OCI-LY3 (cell line): ENCODE results near the gene TNNI2.

Source experiments
- H2AFZ ChIP-seq: fragments of 200-600, 300-600 bp; shearing (Covaris generic); 2 replicates; pipeline ENCODE4 v1.6.0; 2014; ENCODE audit warnings: antibody characterized with exemption, low read depth, low read length
- H3K27ac ChIP-seq: fragments of 200-600, 300-600 bp; sonication (generic); 2 replicates; pipeline ENCODE4 v1.5.1; 2014; ENCODE audit warnings: mild to moderate bottlenecking, low read length, moderate library complexity, mixed read lengths
- H3K27me3 ChIP-seq: fragments of 200-600, 300-600 bp; sonication (generic); 2 replicates; pipeline ENCODE4 v1.6.1; 2014; ENCODE audit warnings: low read depth, low read length, mixed read lengths
- H3K36me3 ChIP-seq: fragments of 200-600, 300-600 bp; sonication (generic); replicated peaks from 2 replicates; pipeline ENCODE3; 2014; ENCODE audit warnings: low read depth, low read length, mixed read lengths
- H3K4me1 ChIP-seq: fragments of 300-600, 200-600 bp; sonication (generic); 2 replicates; pipeline ENCODE4 v1.6.1; 2014; ENCODE audit warnings: low read length, mixed read lengths
- H3K4me2 ChIP-seq: fragments of 200-600, 300-600 bp; sonication (generic); 2 replicates; pipeline ENCODE4 v1.6.1; 2014; ENCODE audit warnings: low read length, mixed read lengths
- H3K4me3 ChIP-seq: fragments of 300-600, 200-600 bp; sonication (generic); 2 replicates; pipeline ENCODE4 v1.5.1; 2014; ENCODE audit warnings: antibody characterized with exemption, mild to moderate bottlenecking, low read length, moderate library complexity
- H3K79me2 ChIP-seq: fragments of 300-600, 200-600 bp; shearing (Covaris generic); 2 replicates; pipeline ENCODE4 v1.6.1; 2014; ENCODE audit warnings: mild to moderate bottlenecking, low read length, mixed read lengths
- H3K9ac ChIP-seq: fragments of 300-600, 200-600 bp; shearing (Covaris generic); 2 replicates; pipeline ENCODE4 v1.6.0; 2014; ENCODE audit warnings: mild to moderate bottlenecking, low read length, moderate library complexity
- H3K9me3 ChIP-seq: fragments of 200-600, 300-600 bp; shearing (Covaris generic); 2 replicates; pipeline ENCODE4 v1.6.1; 2014; ENCODE audit warnings: low read length, mixed read lengths; ENCODE audit not compliant: insufficient read depth
- H4K20me1 ChIP-seq: fragments of 200-600, 300-600 bp; sonication (generic); 2 replicates; pipeline ENCODE4 v1.6.1; 2016; ENCODE audit warnings: low read length, mixed read lengths; ENCODE audit not compliant: insufficient read depth
- EZH2phosphoT487 ChIP-seq: fragments of 200-600 bp; shearing (Covaris generic); IDR thresholded peaks from 2 replicates; pipeline ENCODE4 v1.6.1; 2018; ENCODE audit warnings: antibody characterized with exemption, mixed run types, low read depth
- TF ChIP-seq, protein P1 (sequence below): fragments of 200-600, 300-600 bp; sonication (generic); IDR thresholded peaks from 2 replicates; pipeline ENCODE4 v1.5.1; 2014; ENCODE audit warnings: antibody characterized with exemption, low read length, low read depth

TNNI2 gene

GRCh38 chr11:1881442-1882264 lies 42.9 kb downstream of the TNNI2 start:
- no peaks in the 10 kb centered on the region for H3K27me3 ChIP-seq
- H3K36me3 ChIP-seq = peaks cover 42% of the 10 kb centered on the region
- H3K4me3 ChIP-seq = no peak overlapping the region
- H3K4me2 ChIP-seq = no peak overlapping the region
- no peak overlapping the region for H2AFZ ChIP-seq
- no peaks in the 10 kb centered on the region for H3K4me1 ChIP-seq
- H4K20me1 ChIP-seq = peaks cover 96% of the 10 kb centered on the region
- no peak overlapping the region for H3K27ac ChIP-seq
- H3K79me2 ChIP-seq = no peaks in the 10 kb centered on the region
- no peak overlapping the region for H3K9ac ChIP-seq
- H3K9me3 ChIP-seq = no peaks in the 10 kb centered on the region
- TF ChIP-seq EZH2phosphoT487 = no peak
- TF ChIP-seq, protein P1, sequence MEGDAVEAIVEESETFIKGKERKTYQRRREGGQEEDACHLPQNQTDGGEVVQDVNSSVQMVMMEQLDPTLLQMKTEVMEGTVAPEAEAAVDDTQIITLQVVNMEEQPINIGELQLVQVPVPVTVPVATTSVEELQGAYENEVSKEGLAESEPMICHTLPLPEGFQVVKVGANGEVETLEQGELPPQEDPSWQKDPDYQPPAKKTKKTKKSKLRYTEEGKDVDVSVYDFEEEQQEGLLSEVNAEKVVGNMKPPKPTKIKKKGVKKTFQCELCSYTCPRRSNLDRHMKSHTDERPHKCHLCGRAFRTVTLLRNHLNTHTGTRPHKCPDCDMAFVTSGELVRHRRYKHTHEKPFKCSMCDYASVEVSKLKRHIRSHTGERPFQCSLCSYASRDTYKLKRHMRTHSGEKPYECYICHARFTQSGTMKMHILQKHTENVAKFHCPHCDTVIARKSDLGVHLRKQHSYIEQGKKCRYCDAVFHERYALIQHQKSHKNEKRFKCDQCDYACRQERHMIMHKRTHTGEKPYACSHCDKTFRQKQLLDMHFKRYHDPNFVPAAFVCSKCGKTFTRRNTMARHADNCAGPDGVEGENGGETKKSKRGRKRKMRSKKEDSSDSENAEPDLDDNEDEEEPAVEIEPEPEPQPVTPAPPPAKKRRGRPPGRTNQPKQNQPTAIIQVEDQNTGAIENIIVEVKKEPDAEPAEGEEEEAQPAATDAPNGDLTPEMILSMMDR = no peak

GRCh38 chr11:1882265-1883238 lies 43.8 kb downstream of the TNNI2 start:
- Histone ChIP-seq H3K4me2 (no peak overlapping the region), H3K9ac (no peak overlapping the region), H3K27me3 (no peaks in the 10 kb centered on the region), H3K9me3 (no peaks in the 10 kb centered on the region), H3K36me3 (peaks cover 46% of the 10 kb centered on the region), H4K20me1 (peaks cover 89% of the 10 kb centered on the region), H2AFZ (no peak overlapping the region), H3K27ac (no peak overlapping the region), H3K4me3 (no peak overlapping the region), H3K4me1 (no peaks in the 10 kb centered on the region), H3K79me2 (no peaks in the 10 kb centered on the region)
- no peak for TF ChIP-seq EZH2phosphoT487
- TF ChIP-seq, protein P1 = peak; percentile 73

- no peak for TF ChIP-seq EZH2phosphoT487
- TF ChIP-seq, protein P1 = no peak
- Histone ChIP-seq H3K4me1 (no peaks in the 10 kb centered on the region), H3K9ac (no peak overlapping the region), H4K20me1 (peaks cover 86% of the 10 kb centered on the region), H3K36me3 (peaks cover 57% of the 10 kb centered on the region), H3K79me2 (no peaks in the 10 kb centered on the region), H3K27ac (no peak overlapping the region), H2AFZ (no peak overlapping the region), H3K4me2 (no peak overlapping the region), H3K9me3 (no peaks in the 10 kb centered on the region), H3K4me3 (no peak overlapping the region), H3K27me3 (no peaks in the 10 kb centered on the region)
Observed at GRCh38 chr11:1883346-1884302, 44.8 kb downstream of the TNNI2 start.
